HG03159 (cell line): ENCODE data around the gene OLFML2A.

Experiments used
- ATAC-seq: cut with Tn5 transposase; IDR thresholded peaks from one replicate; pipeline ENCODE4 v1.9.1; 2021; ENCODE audit warnings: mild to moderate bottlenecking, moderate library complexity; ENCODE audit not compliant: unreplicated experiment

Gene OLFML2A

DNA sequence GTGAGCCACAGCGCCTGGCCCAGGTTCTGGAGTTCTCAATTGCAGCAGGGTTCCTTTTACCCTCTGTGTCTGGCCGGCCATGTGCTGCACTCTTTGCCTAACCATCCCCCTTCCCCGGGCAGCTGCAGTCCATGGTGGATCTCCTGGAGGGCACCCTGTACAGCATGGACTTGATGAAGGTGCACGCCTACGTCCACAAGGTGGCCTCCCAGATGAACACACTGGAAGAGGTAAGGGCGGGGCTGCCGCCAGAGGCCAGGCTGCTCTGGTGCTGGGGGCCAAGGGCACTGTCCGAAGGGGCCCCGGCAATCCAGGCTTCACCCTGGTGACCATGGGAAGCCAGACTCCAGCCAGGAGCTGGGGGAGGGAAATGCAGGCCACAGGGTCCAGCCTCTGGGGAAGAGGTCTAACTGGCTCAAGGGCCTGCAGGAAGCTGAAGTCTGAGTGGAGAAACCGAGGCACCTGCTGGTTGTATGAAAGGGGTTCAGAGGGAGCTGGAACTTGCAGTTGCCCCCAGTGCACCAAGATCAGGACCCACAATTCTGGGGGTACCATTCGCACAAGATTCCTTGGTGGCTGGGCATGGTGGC, 18.1 kb downstream of the OLFML2A start:
- no peak for ATAC-seq

DNA sequence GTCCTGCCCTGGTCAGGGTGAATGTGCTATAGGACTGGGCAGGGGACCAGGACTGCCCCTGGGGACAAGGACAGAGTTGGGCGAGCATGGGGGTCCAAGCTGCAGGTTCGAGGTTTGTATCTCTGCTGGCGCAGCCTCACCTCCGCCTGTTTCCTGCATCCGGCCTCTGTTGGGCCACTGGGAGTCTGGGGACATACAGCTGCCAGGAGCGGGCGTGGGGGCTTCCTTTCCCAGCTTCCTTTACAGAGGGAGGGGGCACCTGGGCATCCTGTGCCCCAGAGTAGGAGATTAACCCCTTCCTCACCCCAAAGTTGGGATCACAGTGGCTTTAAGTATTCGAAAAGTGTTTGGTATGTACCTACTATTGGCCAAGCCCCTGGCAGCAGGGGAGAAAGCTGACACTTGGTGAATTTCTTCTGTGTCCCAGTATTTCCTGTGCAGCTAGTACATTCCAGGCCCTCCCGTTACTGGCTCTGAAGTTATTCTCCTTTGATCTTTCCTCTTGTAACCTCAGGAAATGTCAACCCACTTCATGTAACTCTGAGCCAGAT, 19.0 kb downstream of the OLFML2A start:
- ATAC-seq = no peak

DNA sequence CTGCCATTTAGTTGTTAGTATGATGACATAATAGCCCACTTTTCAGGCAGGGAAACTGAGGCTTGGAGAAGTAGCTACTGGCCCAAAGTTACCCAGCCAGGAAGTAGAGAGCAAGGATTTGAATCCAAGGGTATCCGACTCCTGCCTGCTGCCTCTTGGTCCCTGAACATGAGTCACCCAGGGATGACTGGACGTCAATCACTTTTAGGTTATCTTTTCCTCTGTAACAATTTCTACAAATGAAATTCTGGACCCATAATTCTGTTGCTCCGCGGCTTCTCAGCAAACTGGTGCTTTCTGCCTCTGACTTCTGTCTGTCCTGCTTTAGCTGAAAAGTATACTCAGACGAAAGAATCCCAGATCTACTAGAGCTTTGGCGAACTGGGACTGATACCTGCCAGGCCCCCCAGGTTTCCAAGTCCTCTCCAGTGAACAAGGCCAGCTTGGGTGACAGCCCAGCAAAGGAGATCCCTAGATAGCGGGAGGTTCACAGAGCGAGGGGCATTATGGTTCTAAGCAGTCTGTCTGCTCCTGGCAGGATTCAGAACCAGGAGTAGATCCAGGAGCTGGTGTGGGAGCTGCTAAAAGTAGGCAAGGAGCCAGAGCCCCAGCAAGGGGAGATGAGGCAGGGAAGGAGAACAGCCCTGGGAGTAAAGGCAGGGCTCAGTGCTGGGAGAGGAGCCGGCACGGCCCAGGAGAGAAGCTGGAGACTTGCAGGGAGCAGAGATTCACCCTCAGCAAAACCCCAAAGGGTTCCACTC, 20.6 kb downstream of the OLFML2A start:
- ATAC-seq = no peak

DNA sequence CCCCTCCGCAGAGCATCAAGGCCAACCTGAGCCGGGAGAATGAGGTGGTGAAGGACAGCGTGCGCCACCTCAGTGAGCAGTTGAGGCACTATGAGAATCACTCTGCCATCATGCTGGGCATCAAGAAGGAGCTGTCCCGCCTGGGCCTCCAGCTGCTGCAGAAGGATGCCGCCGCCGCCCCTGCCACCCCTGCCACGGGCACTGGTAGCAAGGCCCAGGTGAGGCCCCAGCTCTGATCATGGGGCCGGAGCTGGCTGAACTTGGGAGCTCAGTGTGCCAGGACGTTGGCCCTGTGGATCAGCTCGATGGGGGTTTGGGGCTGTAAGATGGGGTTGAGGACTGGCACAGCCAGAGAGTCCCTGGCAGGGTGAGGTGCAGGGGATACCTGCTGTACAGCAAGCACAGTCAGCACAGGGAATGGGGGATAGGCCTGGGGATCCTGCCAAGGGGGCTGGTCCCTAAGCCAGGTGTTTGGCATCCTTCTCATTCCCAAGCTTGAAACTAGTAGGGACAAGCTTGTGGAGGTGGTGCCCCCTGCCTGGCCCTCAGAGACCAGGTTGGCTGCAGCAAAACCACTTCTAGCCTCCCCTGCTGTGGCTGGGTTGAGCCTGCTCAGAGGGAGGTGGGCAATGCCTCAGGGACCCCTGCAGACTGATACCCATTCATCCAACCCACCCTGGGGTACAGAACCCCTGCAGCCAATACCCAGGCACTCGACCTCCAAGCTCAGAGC, 22.5 kb downstream of the OLFML2A start:
- ATAC-seq = no peak

DNA sequence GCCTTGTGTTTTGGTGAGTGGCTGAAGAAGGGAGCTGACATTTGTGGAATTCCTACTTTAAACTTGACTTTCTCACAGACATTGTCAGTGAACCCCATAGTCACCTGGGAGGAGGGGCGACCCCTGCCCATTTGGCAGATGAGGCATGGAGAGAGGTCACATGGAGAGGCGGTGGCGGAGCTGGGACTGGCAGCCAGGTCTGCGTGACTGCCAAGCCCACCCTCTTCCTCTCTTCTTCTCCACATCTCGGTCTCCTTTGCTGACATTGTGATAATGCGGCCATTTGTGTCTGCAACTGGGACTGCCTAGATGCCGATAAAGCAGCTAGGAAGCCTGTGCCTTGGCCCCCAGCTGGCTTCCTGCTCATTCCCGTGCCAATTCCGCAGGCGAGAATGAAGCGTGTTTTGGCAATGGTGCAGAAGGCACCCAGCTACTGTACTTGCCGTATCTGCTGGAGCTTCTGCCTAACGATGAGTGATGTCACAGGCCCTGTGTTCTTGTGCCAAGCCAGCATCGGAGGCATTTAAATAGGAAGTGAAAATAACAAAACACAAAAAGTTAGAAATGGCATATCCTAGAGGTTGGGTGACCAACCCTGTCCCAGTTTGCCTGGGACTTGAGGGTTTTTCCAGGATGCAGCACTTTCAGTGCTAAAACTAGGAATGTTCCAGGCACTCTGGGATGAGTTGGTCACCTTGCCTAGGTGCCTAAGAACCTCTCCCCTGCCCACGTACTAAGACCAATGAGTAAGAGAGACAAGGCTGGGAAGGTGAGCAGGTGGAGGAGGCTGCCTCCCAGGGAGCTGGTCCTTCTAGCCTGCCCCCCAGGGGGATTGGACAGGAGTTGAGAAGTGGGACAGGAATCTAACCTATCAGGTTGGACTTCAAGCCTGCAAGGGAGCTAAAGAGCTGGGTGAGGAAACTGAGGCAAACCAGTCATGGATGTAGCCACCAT, 23.6 kb downstream of the OLFML2A start:
- no peak for ATAC-seq

DNA sequence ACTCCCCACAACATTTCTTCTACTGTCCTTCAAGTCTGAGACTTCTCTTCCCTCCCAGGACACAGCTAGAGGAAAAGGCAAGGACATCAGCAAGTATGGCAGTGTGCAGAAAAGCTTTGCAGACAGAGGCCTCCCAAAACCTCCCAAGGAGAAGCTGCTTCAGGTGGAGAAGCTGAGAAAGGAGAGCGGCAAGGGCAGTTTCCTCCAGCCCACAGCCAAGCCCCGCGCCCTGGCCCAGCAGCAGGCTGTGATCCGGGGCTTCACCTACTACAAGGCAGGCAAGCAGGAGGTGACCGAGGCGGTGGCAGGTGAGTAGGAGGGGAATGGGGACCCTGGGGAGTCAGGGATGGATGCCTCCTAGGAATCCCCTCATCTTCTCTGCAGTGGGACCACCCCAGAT, 24.4 kb downstream of the OLFML2A start:
- ATAC-seq = no peak

DNA sequence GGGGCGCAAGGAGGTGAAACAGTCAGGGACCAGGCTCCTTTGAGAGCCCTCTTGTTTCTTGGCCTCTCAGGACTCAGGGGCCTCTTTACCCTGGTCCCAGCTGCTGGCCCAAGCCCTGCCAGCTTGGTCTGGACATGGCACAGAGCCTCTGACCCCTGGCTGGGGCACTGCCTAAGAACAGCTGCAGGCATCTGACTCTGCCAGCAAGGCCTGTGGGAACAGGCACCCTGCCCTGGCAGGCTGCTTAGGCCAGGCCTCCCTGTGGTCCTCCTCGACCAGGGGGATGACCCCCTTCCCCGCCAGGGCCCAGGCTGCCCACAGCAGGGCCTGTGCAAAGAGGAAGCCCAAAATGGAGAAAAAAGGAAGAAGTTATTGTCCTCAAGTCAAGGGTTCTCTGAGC, 25.5 kb downstream of the OLFML2A start:
- no peak for ATAC-seq

DNA sequence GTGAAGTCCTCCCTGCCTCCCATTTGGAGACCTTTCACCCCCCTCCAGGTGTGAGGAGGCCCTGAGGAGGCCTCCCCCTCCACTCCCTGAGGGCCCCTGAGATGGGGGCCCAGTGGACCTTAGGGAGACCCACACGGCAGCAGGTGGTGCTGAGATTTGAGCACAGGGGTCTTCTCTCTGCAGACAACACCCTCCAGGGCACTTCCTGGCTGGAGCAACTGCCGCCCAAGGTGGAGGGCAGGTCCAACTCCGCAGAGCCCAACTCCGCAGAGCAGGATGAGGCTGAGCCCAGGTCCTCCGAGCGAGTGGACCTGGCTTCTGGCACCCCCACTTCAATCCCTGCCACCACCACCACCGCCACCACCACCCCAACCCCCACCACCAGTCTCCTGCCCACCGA, 27.0 kb downstream of the OLFML2A start:
- no peak for ATAC-seq

DNA sequence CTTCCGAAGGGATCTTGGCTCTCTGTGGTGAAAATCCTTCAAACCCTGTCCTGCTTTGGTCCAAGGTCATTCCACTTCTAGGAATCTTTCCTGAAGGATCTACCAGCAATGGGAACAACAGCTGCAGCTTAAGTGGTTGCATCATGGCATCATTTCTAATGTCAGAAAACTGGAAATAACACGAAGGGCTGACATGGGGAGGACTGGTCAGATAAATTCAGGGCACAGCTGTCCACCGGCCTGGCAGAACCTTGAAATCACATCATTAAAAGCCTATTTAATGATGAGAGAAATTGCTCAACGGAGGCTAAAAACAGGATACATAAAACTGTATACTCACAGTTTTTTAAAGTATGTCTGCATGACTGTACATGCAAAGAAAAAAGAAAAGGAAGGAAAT, 28.3 kb downstream of the OLFML2A start:
- no peak for ATAC-seq

DNA sequence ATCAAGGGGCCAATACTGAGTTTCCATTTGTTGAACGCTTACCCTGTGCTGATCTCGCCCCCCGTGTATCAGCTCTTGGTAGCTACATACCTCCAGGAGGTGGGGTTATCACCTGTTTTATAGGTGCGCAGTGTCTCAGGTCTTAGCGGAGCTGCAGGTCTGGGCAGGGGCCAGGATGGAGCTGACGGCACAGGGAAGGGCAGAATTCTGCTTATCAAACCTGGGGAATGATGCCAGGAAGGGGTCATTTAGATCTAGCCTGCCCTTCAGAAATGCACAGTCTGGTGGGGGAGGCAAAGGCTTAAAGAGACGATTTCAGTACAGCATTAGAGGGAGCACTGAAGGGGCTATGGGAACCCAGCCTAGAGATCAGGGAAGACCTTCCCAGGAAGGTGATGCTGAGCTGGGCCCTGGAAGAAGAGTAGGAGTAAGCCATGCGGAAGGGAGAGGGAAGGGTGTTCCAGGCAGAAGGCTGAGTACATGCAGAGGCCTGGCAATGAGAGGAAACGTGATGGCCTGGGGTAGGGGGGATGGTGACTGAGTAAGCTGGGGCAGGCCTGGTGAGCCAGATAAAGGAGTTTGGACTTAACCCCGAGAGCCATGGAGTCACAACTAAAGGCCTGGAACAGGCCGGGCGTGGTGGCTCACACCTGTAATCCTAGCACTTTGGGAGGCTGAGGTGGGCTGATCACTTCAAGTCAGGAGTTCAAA, 31.5 kb downstream of the OLFML2A start:
- ATAC-seq = no peak

DNA sequence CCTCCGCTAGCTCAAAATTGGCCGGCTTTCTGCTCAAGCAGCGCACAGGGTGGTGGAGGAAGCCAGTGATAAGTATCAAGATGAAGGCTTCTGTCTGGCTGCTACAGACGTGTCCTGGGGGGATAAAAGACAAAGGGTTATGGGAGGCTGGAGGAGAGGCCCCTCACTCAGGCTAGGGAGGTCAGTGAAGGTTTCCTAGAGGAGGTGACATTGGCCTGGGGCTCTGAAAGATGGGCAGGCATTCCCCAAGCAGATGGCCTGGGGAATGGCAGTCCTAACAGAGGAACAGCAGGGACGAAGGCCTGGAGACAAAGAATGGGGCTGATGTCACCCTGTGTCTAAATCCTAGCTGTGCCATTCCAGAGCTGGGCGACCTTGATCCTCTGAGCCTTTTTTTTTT, 32.3 kb downstream of the OLFML2A start:
- ATAC-seq = no peak

DNA sequence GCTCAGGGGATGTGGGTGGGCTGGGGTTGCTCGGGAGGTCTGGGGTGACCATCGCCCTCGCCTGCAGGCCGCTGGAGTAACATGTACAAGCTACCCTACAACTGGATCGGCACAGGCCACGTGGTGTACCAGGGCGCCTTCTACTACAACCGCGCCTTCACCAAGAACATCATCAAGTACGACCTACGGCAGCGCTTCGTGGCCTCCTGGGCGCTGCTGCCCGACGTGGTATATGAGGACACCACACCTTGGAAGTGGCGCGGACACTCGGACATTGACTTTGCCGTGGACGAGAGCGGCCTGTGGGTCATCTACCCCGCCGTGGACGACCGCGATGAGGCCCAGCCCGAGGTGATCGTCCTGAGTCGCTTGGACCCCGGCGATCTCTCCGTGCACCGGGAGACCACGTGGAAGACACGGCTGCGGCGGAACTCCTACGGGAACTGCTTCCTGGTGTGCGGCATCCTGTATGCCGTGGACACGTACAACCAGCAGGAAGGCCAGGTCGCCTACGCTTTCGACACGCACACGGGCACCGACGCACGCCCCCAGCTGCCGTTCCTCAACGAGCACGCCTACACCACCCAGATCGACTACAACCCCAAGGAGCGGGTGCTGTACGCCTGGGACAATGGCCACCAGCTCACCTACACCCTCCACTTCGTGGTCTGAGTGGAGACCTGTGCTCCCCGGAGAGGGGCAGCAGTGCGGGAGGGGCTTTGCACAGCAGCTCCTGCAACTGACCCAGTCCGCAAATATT, 33.0 kb downstream of the OLFML2A start:
- ATAC-seq = no peak

DNA sequence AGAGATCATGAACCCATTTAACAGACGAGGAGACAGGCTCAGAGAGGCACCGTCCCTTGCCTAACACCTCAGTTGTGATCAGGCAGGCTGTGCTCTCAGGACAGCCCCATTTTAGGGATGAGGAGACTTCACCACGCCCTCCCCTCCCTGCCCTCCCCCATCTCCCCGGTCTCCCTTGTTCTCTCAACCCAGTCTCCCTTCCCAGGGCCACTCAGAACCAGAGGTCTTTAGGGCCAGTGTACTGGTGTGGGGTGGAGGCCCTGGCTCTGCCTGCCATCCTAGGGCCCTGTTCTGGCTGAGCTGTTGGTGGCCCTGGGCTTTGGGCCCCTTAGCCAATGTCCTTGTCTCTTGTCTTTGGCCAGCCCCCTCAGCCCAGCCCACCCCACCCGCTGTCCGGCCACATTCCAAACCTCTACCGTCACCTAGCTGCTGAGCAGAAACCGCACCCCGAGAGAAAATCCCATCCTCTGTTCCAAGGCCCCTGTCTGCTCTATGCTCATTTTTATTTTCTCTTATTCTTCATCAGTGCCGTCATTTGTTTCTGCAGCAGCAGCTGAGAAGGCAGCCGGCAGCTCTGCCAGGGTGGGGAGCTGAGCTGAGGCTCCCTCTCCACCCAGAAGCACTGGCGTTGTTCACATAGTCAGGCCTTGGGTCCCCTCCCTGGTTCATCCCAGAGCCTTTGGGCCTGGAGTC, 33.9 kb downstream of the OLFML2A start:
- ATAC-seq = no peak

DNA sequence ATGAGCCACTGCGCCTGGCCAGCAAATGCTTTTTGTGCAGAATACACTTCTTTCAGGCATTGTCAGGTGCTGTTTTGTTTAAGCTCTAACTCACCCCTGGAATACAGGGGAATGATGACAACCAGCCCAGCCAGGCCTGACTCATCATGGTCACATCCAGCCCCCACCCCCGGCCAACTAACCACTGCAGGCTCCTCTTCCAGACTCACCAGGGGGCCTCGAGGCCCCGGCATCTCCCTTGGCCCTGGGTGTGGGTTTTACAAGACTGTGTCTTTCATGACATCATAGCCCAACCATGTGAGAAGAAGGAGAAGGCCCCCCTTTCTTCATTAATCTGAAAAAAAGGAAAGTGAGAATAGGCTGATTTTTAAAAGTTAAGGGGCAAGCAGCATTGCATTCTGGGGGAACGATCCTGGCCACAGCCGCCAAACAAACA, 35.5 kb downstream of the OLFML2A start:
- no peak for ATAC-seq

DNA sequence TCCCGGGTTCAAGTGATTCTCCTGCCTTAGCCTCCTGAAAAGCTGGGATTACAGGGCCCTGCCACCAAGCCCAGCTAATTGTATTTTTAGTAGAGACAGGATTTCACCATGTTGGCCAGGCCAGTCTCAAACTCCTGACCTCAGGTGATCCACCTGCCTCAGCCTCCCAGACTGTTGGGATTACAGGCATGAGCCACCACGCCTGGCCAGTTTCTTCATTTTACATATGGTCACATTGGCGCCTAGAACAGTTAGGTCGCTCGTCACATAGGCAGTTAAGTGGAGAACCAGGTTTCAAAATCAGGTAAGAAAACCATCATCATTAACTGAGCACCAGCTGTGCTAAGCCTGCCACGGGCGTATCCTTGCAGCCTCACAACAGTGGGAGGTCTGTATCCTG, 36.1 kb downstream of the OLFML2A start:
- ATAC-seq = no peak

DNA sequence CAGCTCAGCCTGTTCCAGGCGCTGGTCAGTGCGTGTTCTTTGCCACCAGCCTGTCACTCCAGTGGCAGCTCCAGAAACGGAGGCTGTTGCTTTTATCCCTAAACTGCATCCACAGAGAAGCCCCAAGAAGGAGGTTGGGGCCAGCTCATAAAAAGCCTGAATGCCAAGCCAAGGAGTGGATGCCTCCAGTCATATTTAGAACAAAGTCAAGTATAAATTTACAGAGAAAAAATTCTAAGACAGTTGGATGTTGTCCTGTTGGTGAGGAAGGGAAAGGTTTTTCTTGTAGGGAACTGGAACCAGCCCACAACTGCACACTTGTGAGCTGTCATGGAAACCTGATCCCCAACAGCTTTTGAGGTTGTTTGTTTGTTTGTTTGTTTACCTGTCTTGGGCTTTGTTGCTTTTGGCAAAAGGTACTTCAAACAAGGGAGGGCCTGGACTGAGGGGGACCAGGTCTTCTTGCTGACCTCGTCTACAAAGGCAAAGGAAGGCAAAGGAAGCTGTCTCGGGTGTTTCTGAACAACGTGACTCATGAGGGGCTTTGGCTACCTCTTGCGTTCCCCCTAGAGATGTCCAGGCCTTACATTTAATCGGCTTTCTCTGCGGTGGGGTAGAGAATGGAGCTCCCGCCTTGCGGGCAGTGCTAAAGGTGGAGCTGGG, 36.7 kb downstream of the OLFML2A start:
- no peak for ATAC-seq

DNA sequence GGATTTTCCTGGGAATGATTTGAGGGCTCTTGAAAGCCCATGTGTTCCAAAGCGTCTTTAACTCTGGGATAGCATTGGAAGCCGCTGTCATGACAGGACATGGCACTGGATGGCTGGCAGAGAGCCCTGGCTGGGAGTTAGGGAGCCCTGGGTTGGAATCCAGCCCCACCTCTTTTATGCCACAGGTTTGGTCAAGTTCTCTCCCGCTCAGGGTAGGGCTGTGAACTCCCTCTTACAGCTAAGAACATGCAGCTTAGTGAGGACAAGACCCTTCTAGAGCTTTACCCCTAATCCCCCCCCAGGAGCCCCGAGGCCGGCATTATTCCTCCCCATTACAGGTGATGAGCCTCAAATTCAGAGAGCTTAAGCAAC, 37.2 kb downstream of the OLFML2A start:
- no peak for ATAC-seq

DNA sequence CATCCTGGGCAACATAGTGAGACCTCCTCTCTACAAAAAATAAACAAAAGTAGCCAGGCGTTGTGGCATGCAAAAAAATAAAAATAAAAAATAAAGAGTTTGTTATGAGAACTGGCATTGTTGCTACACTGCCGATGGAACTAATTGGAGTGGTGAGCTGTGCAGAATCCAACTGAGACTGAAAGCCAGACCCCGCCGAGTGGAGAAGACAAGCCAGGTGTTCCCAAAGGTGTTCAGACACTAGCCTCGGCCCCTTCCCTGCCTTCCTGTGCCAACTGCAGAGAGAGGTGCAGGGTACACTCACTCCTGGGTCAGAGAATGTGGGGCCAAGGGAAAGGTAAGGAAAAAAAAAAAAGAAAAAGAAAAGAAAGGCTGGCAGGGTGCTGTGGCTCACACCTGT, 38.7 kb downstream of the OLFML2A start:
- ATAC-seq = no peak
